B cell (primary cell): ENCODE results near the gene LAMA1. TPM values are rescaled to one million over a fixed set of nuclear protein-coding genes. Genes with fewer than 3 reads are reported as not detected.

Experiments used
- ATAC-seq: fragments of 200-7000 bp; cut with Tn5 transposase; one replicate; pipeline ENCODE4 v1.10.0; 2021; ENCODE audit warnings: low read depth, mild to moderate bottlenecking, moderate number of reproducible peaks, moderate library complexity
- CTCF ChIA-PET: fragments of 350-600 bp; sonication (Branson Sonifier 250); formaldehyde crosslinking; loops from one replicate; lab custom pipeline; 2021; ENCODE audit warnings: antibody characterized with exemption, inconsistent platforms; lab: Charles Lee
- POLR2A ChIA-PET: fragments of 350-600 bp; sonication (Branson Sonifier 250); formaldehyde crosslinking; loops from one replicate; lab custom pipeline; 2021; ENCODE audit warnings: antibody characterized with exemption; lab: Charles Lee
- DNase-seq: peaks from one replicate; pipeline ENCODE4 v3.0.0; 2013
- H2AFZ ChIP-seq: 2 replicates; pipeline ENCODE4 v1.6.1; 2012; ENCODE audit warnings: mild to moderate bottlenecking, low read depth, low read length; ENCODE audit not compliant: insufficient read depth, poor library complexity, severe bottlenecking
- H3K27ac ChIP-seq, 2 donors: 1 replicate in 1 of 2; 2 replicates in 1 of 2; pipeline ENCODE4 v1.5.1; 2012 to 2013; ENCODE audit warnings: low read length in 2 of 2, mild to moderate bottlenecking in 2 of 2, moderate library complexity in 1 of 2
- H3K27me3 ChIP-seq, 4 experiments: fragments of 200-600 bp in 1 of 4; sonication (generic) in 1 of 4; replicated peaks in 1 of 4; 1 replicate in 2 of 4; 2 replicates in 2 of 4; pipeline versions ENCODE4 v1.6.1 to v1.7.0; 2013 to 2016; ENCODE audit warnings: low read length in 3 of 4, mild to moderate bottlenecking in 2 of 4, mixed read lengths in 1 of 4, moderate library complexity in 1 of 4; ENCODE audit not compliant: insufficient read depth in 4 of 4, control insufficient read depth in 3 of 4; ENCODE audit errors: control extremely low read depth in 1 of 4
- H3K36me3 ChIP-seq, 2 experiments: replicated peaks in 1 of 2; 1 replicate in 1 of 2; 2 replicates in 1 of 2; pipeline versions ENCODE4 v1.6.1 to v1.7.1; 2013; ENCODE audit warnings: low read length in 1 of 2; ENCODE audit not compliant: insufficient read depth in 2 of 2, control insufficient read depth in 1 of 2; ENCODE audit errors: control extremely low read depth in 1 of 2, extremely low read depth in 1 of 2
- H3K4me1 ChIP-seq, 2 donors: fragments of 200-600 bp in 1 of 2; sonication (generic) in 1 of 2; 1 replicate in 1 of 2; 2 replicates in 1 of 2; pipeline versions ENCODE4 v1.5.1 to v1.6.1; 2013 to 2017; ENCODE audit warnings: low read length in 2 of 2; ENCODE audit not compliant: control insufficient read depth in 2 of 2, insufficient read depth in 2 of 2
- H3K4me2 ChIP-seq: replicated peaks from 2 replicates; pipeline ENCODE3; 2012; ENCODE audit warnings: mild to moderate bottlenecking, low read depth, low read length; ENCODE audit not compliant: poor library complexity, severe bottlenecking
- H3K4me3 ChIP-seq, 5 experiments: fragments of 200-600 bp in 1 of 5; sonication (generic) in 1 of 5; 1 replicate in 3 of 5; 2 replicates in 2 of 5; pipeline versions ENCODE4 v1.5.1 to v1.7.0; 2011 to 2016; ENCODE audit warnings: low read length in 4 of 5, mild to moderate bottlenecking in 4 of 5, low read depth in 2 of 5, control low read depth in 1 of 5, moderate library complexity in 1 of 5; ENCODE audit not compliant: insufficient read depth in 1 of 5; ENCODE audit errors: control extremely low read depth in 1 of 5, extremely low read depth in 1 of 5
- H3K79me2 ChIP-seq: fragments of 200-600 bp; sonication (generic); one replicate; pipeline ENCODE4 v1.6.0; 2016; ENCODE audit warnings: low read length; ENCODE audit not compliant: control insufficient read depth, insufficient read depth
- H3K9ac ChIP-seq: fragments of 200-600 bp; sonication (generic); 2 replicates; pipeline ENCODE4 v1.6.1; 2017; ENCODE audit warnings: mild to moderate bottlenecking, low read length, moderate library complexity
- H3K9me3 ChIP-seq, 3 donors: one replicate each; pipeline versions ENCODE4 v1.6.1 to v1.7.1; 2013; ENCODE audit warnings: low read length in 2 of 3; ENCODE audit not compliant: control insufficient read depth in 2 of 3, insufficient read depth in 1 of 3; ENCODE audit errors: control extremely low read depth in 1 of 3
- H4K20me1 ChIP-seq: 2 replicates; pipeline ENCODE4 v1.6.0; 2012; ENCODE audit warnings: mild to moderate bottlenecking, low read length; ENCODE audit not compliant: insufficient read depth, control insufficient read depth, poor library complexity, severe bottlenecking
- H3K27ac Mint-ChIP-seq: one replicate; pipeline ENCODE4 v1.8.0; 2021; ENCODE audit warnings: mixed read lengths
- H3K27me3 Mint-ChIP-seq: one replicate; pipeline ENCODE4 v1.8.0; 2021; ENCODE audit warnings: mixed read lengths
- H3K4me1 Mint-ChIP-seq: one replicate; pipeline ENCODE4 v1.8.0; 2021; ENCODE audit warnings: mixed read lengths
- H3K4me3 Mint-ChIP-seq: one replicate; pipeline ENCODE4 v1.8.0; 2021; ENCODE audit warnings: mixed read lengths
- H3K9me3 Mint-ChIP-seq: one replicate; pipeline ENCODE4 v1.8.0; 2022; ENCODE audit warnings: mixed read lengths; ENCODE audit not compliant: insufficient read depth
- EZH2 ChIP-seq: IDR thresholded peaks from 2 replicates; pipeline ENCODE4 v1.6.1; 2012; ENCODE audit warnings: borderline replicate concordance, low read depth, mild to moderate bottlenecking, moderate library complexity, low read length; ENCODE audit not compliant: insufficient read depth, poor library complexity, severe bottlenecking
- WGBS: methylation state at CpG from one replicate; pipeline ENCODE4 v1.1.5; 2013; ENCODE audit warnings: missing lambda C conversion rate; ENCODE audit not compliant: insufficient coverage; 5-methylcytosine and 5-hydroxymethylcytosine counted together
- intact Hi-C: fragments of 100-400 bp; cut with micrococcal nuclease; formaldehyde crosslinking; loops from one replicate; pipeline ENCODE4 v1.10.0; 2022
- polyA plus RNA-seq: library from polyadenylated mRNA; depleted of rRNA; stranded (reverse); fragments of >200 nt; gene quantifications from 2 replicates; pipeline ENCODE4 v1.2.3, GENCODE V29; 2012
- total RNA-seq, 2 donors: library from RNA; stranded (reverse); fragments of 120-200 nt in 1 of 2; gene quantifications; 1 replicate in 1 of 2; 2 replicates in 1 of 2; pipeline versions ENCODE4 v1.2.3 to v1.2.4, GENCODE V29; 2013 to 2022
- TF ChIP-seq, protein P1 (sequence below): fragments of 200-600 bp; IDR thresholded peaks from one replicate; pipeline ENCODE4 v1.8.0; 2022; ENCODE audit warnings: antibody characterized with exemption, mild to moderate bottlenecking

LAMA1 gene
- total and polyA plus RNA-seq, 2 donors (not counting 1 experiment from before 2014, with no cell fraction given): not detected

DNA sequence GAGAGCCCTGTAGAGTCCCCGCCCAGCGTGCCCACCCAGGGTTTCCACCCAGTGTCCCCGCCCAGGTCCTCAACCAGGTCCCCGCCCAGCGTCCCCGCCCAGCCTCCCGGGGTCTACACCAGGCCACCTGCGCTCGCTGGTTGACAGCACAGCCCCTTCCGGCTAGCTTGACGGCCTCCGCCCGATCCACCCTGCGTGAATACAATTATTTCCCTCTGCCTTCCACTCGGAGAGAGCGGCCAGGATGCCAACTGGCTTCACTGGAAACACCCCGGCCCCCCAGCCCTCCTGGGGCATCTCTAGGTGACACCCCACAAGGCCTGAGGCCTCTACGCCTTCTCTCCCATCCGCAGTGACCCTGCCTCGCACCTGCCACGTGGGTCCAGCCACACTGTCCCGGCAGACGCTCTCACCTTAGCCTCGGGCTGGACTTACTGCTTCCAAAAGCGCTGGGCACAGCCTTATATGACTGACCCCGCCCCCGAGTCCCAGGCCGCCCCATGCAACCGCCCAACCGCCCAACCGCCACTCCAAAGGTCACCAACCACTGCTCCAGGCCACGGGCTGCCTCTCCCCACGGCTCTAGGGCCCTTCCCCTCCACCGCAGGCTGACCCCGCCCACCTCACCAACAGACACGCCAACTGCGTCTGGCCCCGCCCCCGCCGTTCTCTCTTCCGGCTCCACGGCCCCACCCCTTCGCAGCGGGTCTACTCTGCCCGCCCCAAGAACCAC, 188.1 kb downstream of the LAMA1 start:
- Histone ChIP-seq H3K4me1 (no peaks in the 10 kb centered on the region), H3K9me3 (peaks cover 0 to 9% (median 0%) of the 10 kb centered on the region in 3 donors), H3K27me3 (no peaks in the 10 kb centered on the region), H4K20me1 (no peaks in the 10 kb centered on the region), H2AFZ (no peak overlapping the region), H3K9ac (no peak overlapping the region), H3K79me2 (no peaks in the 10 kb centered on the region), H3K27ac (no peak overlapping the region), H3K4me2 (no peak overlapping the region), H3K36me3 (no peaks in the 10 kb centered on the region), H3K4me3 (no peak overlapping the region)
- intact Hi-C loops: no loop called here
- no peaks in the 10 kb centered on the region for H3K27me3 Mint-ChIP-seq
- H3K4me1 Mint-ChIP-seq: no peaks in the 10 kb centered on the region
- no peak for DNase-seq
- H3K27ac Mint-ChIP-seq: no peak overlapping the region
- TF ChIP-seq, protein P1, sequence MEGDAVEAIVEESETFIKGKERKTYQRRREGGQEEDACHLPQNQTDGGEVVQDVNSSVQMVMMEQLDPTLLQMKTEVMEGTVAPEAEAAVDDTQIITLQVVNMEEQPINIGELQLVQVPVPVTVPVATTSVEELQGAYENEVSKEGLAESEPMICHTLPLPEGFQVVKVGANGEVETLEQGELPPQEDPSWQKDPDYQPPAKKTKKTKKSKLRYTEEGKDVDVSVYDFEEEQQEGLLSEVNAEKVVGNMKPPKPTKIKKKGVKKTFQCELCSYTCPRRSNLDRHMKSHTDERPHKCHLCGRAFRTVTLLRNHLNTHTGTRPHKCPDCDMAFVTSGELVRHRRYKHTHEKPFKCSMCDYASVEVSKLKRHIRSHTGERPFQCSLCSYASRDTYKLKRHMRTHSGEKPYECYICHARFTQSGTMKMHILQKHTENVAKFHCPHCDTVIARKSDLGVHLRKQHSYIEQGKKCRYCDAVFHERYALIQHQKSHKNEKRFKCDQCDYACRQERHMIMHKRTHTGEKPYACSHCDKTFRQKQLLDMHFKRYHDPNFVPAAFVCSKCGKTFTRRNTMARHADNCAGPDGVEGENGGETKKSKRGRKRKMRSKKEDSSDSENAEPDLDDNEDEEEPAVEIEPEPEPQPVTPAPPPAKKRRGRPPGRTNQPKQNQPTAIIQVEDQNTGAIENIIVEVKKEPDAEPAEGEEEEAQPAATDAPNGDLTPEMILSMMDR: no peak
- no peak for TF ChIP-seq EZH2
- no peak overlapping the region for H3K4me3 Mint-ChIP-seq
- POLR2A ChIA-PET: no interaction called here
- H3K9me3 Mint-ChIP-seq: no peaks in the 10 kb centered on the region
- ATAC-seq: no peak
- 95% methylated on average over 29 of the region's 45 CpGs for WGBS
- CTCF ChIA-PET: no interaction called here

GRCh38 chr18:6928359-6928758, 189.2 kb downstream of the LAMA1 start:
- CTCF ChIA-PET: no interaction called here
- H3K36me3 ChIP-seq: no peaks in the 10 kb centered on the region
- Mint-ChIP-seq H3K4me1 (no peaks in the 10 kb centered on the region), H3K27me3 (no peaks in the 10 kb centered on the region), H3K9me3 (peaks cover 4% of the 10 kb centered on the region), H3K27ac (no peak overlapping the region), H3K4me3 (no peak overlapping the region)
- peaks cover 0 to 12% (median 0%) of the 10 kb centered on the region in 3 donors for H3K9me3 ChIP-seq
- DNase-seq: no peak
- no peak overlapping the region for H3K4me2 ChIP-seq
- intact Hi-C loops: no loop called here
- H3K27ac ChIP-seq: no peak overlapping the region
- no peak for ATAC-seq
- H3K9ac ChIP-seq: no peak overlapping the region
- TF ChIP-seq, protein P1: no peak
- TF ChIP-seq EZH2: no peak
- no peak overlapping the region for H2AFZ ChIP-seq
- no peak overlapping the region for H3K4me3 ChIP-seq
- H3K4me1 ChIP-seq: no peaks in the 10 kb centered on the region
- H3K79me2 ChIP-seq: no peaks in the 10 kb centered on the region
- no peaks in the 10 kb centered on the region for H4K20me1 ChIP-seq
- 88% methylated on average over 9 of the region's 11 CpGs for WGBS
- H3K27me3 ChIP-seq: no peaks in the 10 kb centered on the region
- POLR2A ChIA-PET: no interaction called here
